ENCODE data around the gene CMTM7.

- TF ChIP-seq POLR2AphosphoS5 (IDR thresholded peaks at IDR 0.05; ENCODE audit: low read depth, low read length) (no peak), POLR2A (IDR thresholded peaks at IDR 0.05; ENCODE audit: low read depth, low read length) (no peak), TAF1 (IDR thresholded peaks at IDR 0.05; ENCODE audit: borderline replicate concordance, low read depth, low read length) (no peak)
These were observed 39.2 kb downstream of the CMTM7 start for GRCh38 chr3:32430900-32431299.

Data from GM12892 (cell line).